ENCODE data around the gene GRAMD1B.
"Not testable (repeated sequence)": the region's sequence is repeated elsewhere in the genome, so short reads cannot be mapped to it uniquely, and the experiment has no call there.

The GRAMD1B gene

DNA sequence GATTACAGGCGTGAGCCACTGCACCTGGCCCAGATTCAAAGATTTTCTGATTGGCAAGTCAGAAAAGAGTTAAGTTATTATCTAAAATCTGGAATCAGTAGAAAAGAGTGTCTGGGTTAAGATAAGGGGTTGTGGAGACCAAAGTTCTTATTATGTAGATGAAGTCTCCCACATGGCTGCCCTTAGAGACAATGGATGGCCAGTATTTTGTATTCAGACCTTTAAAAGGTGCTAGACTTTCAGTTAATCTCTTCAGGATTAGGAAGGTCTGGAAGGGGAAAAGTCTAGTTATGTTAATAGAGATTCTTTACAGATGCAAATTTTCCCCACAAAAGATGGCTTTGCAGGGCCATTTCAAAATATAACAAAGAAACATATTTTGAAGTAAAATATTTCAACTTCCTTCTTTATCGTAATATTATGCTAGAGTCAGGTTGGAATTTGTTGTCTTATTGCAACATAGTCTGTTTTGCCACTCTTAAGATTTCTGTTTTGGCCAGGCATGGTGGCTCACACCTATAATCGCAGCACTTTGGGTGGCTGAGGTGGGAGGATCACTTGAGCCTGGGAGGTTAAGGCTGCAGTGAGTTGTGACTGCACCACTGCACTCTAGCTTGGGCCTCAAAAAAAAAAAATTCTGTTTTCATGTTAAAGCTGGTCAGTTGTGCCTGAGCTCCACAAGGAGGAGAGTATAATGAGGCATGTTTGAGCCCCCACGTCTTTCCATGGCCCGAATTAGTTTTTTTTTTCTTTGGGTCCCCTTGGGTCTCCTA lies 14.0 kb downstream of the GRAMD1B start:
- no peak for DNase-seq (ENCODE audit: low spot score)

DNA sequence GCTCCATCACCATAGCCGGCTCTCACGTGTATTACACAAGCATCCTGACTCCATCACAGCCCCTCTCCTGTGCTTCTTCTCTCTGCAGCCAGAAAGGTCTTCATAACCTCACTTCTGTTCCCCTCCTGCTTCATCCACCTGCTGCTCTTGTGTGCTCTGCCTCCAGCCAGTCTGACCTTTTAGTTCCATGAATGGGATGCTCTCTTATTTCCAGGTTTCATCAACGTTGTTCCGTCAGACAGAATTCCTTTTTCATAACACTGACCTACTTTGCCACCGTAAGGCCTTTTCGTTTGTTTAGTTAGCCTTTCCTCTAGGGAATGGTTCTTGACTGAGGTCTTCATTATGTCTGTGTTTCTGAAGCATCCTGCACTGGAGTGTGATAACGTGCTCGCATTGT lies 18.8 kb downstream of the GRAMD1B start:
- DNase-seq (ENCODE audit: low spot score) = no peak

DNA sequence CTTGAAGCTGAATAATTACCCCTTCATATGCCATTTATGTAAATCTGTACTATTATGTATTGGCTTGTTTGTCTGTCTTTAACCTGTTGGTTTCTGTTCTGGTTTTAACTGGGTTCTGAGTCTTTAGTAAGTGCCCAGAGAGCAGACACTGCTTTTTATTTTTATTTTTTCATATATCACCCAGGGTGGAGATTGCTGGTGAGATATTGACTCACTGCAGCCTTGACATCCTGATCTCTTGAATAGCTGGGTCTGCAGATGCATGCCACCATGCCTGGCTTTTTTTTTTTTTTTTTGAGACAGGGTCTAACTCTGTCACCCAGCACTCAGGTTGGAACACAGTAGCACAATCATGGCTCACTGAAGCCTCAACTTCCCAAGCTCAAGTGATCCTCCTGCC lies 19.4 kb downstream of the GRAMD1B start:
- DNase-seq (ENCODE audit: low spot score) = no peak

DNA sequence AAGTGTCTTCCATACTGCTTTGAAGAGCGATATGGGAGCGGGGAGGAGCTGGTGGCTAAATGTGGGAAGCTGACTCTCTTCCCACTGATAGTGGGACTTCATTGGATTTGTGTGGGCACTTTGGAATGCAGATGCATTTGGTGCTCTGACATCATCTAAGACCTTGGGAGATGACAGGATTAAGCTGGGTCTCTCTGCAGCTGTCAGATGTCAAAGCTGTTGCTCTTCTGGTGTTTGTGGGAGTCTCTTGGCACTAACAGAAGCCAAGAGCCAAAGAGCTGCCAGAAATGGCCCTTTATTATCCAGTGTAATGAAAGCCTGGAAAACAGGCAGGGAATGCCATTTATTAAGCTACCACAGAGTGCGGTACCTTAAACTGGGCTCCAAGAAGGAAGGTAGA lies 20.6 kb downstream of the GRAMD1B start:
- DNase-seq (ENCODE audit: low spot score) = no peak

DNA sequence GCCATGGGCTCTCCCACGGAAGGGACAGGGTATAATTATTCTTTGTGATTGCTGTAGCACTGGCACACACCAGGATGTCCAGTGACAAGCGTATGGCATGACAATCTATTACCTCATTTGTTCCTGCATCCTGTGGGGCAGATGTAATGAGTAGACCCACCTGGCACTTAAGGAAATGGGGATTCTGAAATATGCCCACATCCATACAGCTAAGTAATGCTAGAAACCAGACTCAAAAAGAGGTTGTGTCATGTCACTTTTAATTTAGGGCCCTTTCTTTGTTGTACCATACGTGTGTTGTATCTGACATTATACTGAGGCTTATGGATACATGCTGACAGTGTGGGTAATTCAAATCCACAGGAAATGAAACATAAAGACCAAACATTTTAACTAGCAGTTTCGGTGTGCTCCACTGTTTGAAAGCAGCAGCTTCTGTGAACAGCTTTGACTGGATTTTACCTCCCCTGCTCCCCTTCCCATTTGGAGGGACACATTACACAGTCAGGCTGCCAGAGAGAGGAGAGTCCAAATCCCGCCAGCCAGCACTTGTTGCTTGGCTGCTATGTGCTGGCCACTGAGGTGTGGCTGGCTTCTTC lies 21.2 kb downstream of the GRAMD1B start:
- DNase-seq (ENCODE audit: low spot score) = no peak

DNA sequence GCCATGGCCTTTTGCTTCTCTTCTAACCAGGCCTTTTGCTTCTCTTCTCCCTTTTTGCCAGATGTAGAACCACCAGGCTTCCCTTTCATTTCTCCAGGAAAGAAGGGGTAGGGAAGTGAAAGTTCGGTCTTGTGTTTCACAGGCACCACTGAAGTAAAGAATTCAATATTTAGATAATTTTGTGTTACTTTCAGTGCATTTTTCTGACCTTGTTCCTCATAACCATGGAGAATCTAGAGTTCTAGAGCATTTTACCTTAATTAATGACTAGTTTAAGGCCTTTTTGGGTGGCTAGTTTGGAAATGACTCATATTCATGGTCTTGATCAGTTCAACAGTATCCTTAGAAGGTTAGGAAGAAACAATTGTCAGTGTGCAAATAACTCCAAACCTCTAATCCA lies 22.7 kb downstream of the GRAMD1B start:
- no peak for DNase-seq (ENCODE audit: low spot score)

DNA sequence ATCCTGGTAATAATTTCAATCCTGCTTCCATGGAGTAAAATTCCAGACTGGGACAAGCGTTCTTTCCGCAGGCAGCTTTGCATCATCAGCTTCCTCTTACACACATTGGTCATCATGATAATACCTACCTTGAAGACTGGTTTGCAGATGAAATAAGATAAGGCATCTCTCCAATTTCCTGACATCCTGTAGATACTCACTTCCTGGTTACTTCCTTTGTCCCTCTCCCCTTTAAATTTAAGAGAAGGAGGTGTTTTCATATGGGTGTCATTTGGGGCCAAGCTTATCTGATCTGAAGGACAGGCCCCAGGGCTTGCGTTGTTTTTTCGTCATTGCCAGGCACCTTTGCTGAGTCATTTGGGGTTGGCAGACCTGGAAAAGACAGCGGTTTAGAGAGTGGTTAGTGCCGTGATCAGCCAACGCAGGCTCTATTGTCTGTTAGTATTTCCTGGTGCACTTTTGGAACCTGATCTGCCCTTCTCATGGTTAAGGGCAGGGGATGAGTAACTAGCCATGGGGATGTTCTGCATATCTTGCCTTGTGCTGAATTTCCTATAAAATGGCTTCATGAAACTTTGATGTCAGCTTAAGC lies 24.1 kb downstream of the GRAMD1B start:
- no peak for DNase-seq (ENCODE audit: low spot score)

DNA sequence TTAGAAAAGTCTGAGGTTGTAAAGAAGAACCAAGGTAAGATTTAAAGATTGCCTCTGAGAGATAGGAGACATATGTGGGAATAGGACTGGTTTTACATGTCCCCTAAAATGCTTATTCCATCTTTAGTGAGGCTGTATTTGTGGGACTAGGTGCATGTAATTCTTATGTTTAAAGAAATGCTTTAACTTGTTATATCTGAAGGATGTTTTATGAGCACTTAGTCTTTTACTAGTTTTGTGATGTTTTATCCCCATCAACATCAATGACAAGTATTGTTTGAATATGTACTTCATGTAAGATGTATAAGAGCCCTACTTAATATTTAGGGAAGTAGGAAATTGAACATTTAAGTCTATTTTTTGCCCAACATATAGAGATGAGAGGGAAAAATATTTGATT lies 24.7 kb downstream of the GRAMD1B start:
- DNase-seq (ENCODE audit: low spot score) = no peak

DNA sequence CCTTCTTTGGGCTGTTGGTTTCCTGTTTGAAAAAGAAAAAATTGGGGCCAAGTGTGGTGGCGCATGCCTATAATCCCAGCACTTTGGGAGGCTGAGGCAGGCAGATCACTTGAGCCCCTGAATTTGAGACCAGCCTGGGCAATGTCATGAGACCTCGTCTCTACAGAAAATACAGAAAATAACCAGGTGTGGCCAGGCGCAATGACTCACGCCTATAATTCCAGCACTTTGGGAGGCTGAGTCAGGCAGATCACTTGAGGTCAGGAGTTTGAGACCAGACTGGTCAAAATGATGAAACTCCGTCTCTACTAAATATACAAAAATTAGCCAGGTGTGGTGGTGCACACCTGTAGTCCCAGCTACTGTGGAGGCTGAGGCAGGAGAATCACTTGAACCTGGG lies 26.4 kb downstream of the GRAMD1B start:
- not testable (repeated sequence) for DNase-seq (ENCODE audit: low spot score)

DNA sequence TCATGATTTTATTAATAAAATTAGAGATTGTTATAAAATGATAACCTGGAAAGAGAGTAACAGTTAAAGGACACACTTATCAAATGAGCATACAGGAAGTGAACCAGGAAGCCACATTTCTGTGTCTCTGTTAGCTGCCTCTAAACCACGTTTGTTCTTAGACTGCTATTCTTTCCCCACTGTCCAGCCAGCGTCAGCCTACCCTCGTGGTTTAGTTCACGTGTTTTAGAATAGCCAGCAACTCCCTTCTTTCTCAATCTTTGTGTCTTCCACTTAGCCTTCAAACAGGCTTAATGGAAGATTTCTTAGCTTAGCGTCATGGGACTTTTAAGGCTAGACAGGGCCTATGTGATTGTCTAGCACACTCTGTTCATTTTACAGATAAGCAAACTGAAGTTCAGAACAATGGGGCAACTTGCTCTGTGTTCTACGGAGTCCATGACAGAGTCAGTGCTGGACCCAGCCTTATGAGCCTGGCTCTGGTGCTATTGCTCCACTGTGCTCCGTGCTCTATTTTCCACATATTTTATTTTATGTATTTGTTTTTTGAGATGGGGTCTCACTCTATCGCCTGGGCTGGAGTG lies 27.2 kb downstream of the GRAMD1B start:
- DNase-seq (ENCODE audit: low spot score) = no peak

DNA sequence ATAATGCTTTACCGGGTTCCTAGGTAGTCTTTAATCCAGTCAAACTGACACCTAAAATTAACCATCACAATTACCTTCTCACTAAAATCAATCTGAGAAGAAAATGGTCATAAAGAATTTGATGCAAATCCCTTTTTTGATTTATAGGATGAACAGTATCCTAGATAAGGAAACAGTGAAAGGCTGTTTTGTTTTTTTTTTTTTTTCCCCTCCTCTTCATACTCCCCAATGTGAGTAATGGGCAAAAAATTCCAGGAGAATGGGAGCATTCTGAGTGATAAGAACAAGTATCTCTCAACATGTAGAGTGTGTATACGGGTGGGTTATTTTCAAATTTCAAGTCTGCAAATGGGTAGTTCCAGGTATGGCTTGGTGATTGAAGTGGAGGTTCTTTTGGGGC lies 28.4 kb downstream of the GRAMD1B start:
- DNase-seq (ENCODE audit: low spot score) = no peak

DNA sequence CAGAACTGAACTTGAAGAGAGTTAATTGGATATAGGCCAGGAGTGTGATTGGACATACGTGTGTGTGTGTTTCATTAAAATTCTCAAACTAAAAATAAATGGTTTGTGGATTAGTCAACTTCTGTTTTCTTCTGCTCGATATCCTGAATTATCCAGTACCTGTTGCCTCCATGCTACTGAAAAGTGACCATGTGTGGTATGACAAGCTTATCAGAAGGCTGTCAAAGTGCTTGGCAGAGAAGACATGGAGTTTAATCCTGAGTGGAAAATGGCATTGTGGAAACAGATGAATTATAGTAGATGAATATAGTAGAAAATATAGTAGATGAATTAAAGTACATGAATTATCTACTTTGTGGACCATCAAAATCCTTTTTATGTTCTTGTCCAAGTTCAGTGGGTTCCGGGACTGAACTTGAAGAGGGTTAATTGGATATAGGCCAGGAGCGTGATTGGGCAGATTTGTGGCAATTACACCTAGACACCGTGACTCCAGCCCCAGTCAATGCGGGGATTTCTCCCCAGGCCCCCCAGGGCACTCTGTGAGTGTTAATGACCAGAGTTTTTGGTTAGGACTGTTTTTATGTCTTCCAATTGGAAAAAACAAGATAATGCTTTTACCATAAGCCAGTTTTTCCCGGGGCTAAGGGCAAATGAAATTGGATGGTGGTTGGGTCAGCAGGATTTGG lies 30.1 kb downstream of the GRAMD1B start:
- no peak for DNase-seq (ENCODE audit: low spot score)

DNA sequence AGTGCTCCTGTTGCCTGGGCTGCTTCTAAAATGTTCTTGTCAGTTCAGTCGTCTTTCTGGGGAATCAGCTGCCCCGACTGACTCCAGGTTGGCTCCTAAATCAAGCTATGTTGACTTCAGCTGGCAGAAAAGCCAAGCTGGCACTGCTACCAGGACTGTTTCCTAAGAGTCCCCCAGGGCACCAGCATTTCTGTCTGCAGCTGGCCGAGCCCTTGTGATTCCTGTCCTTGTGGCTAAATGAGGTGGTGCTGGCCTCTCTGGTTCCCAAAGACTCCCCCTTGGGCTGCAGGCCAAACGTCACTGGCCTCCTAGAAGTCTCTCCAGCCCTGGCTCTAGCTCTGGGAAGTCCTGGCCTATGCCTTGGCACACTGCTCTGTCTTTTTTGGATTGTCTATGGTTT lies 31.1 kb downstream of the GRAMD1B start:
- no peak for DNase-seq (ENCODE audit: low spot score)

DNA sequence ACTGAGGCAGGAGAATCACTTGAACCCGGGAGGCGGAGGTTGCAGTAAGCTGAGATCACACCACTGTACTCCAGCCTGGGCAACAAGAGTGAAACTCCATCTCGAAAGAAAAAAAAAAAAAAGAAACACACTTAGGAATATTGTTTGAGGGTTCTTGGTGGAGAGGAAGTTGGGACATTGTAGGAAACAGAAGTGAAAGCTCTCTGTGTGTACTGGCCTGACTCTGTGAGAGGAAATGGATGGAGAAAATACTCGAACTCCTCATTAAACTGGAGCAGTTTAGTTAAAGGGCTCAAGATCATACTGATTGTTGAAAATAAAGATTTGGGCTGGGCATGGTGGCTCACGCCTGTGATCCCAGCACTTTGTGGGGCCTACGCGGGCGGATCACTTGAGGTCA lies 35.6 kb downstream of the GRAMD1B start:
- not testable (repeated sequence) for DNase-seq (ENCODE audit: low spot score)

DNA sequence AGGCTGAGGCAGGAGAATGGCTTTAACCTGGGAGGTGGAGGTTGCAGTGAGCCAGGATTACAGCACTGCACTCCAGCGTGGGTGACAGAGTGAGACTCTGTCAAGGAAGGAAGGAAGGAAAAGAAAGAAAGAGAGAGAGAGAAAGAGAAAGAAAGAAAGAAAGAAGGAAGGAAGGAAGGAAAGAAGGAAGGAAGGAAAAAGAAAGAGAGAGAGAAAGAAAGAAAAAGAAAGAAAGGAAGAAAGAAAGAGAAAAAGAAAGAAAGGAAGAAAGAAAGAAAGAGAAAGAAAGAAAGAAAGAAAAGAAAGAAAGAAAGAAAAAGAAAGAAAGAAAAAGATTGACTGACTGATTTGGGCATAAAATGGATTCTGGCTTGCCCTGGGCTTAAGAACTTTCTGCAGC lies 36.1 kb downstream of the GRAMD1B start:
- not testable (repeated sequence) for DNase-seq (ENCODE audit: low spot score)

DNA sequence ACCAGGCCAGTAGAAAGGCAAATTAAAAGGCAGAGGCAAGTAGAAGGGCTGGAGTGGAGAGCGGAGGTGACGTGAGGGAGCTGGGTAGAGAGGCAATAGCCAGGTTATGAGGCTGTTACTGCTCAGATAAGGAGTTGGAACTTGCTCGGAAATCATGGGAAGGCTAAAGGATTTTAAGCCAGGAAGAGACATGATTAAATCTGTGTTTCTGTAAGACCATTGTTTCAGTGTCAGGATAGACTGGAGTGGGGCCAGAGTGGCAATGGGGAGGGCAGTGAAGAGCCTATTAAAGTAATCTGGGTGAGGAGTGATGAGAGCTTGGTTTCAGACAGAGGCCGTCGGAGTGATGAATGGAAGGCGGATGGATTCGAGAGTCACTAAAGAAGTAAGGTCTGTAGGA lies 39.0 kb downstream of the GRAMD1B start:
- no peak for DNase-seq (ENCODE audit: low spot score)

DNA sequence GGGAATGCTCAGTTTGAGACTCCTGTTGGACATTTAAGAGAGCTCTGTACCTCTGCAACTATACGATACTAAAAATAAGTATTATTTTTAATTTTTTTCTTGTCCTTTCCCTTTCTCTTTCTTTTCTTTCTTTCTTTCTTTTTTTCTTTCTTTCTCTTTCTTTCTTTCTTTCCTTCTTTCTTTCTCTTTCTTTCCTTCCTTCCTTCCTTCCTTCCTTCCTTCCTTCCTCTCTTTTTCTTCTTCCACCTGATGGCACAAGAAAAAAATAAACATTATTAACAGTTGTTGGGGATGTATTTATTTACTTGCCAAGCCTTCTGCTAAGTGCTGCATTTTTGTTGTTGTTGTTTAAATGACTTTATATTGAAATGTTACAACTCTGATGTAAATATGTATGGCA lies 39.5 kb downstream of the GRAMD1B start:
- no peak for DNase-seq (ENCODE audit: low spot score)

DNA sequence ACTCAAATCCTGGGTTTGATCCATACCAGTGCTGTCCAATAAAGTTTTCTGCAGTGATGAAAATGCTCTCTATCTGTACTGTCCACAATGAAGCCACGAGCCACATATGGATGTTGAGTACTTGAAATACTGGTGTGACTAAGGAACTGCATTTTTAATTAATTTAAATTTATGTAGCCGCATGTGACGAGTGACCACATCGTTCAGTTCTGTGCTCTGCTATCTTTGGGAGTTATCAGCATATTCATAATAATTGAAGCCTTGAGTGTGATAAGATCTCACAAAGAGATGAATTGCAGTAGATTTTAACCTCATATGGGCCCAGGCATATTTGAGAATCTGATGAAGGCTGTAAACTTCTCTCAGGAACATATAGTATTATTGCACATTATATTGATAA lies 40.8 kb downstream of the GRAMD1B start:
- DNase-seq (ENCODE audit: low spot score) = no peak

DNA sequence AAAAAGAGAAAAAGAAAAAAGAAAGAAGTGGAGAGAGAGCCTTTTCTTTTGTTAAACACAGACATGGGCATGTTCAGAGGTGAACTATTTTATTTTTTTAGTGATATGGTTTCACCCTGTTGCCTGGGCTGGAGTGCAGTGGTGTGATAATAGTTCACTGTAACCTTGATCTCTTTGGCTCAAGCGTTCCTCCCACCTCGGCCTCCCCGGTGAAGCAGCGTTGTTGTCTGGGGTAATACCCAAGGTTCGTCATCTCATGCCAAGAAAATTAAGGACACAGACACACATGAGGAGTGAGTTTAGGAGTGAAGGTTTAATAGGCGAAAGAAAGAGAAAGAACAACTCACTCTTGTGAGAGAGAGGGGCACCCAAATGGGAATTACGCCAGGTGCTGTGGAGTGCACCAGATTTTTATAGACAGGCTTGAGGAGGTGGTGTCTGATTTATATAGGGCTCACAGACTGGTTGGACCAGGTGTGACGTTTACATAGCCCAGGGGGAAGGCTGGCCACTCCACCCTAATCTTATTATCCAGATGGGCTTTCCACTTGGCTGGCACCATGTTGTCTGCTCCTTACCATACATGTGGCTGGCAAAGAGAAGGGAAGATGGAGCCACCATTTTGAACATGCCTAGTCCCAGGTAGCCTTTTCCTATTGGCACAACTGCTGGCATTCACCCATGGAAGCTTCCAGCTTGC lies 42.3 kb downstream of the GRAMD1B start:
- no peak for DNase-seq (ENCODE audit: low spot score)

DNA sequence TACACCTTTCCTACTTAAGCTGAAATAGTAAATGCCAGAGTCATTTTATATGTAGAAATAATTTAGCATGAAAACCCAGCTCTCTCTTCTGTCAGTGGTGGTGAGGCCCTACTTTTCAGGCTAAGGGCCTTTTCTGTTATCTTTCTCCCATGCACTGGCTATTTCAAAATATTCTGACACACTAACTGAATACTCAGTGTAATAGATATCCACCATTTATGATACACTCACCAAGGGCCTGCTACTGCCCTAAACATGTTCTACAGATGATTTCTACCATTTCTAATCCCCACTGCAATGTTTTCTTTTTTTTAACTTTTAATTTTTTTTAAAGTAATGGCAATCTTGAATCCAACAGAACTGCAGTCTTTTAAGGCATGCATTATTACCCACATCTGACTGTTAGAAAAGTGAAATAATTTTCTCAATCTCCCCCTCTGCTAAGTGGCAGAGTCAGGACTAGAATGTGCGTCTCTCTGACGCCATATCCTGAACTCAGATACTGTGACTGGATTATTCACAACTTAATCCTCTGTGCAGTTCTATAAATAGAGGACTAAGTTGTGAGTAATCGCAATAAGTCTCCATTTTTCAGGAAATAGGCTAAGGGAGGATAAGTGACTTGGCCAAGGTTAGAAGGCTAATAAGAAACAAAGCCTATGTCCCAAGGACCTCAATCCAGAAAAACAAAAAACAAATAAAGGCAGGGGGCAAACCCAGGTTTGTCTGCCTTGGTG lies 44.0 kb downstream of the GRAMD1B start:
- DNase-seq (ENCODE audit: low spot score) = no peak

DNA sequence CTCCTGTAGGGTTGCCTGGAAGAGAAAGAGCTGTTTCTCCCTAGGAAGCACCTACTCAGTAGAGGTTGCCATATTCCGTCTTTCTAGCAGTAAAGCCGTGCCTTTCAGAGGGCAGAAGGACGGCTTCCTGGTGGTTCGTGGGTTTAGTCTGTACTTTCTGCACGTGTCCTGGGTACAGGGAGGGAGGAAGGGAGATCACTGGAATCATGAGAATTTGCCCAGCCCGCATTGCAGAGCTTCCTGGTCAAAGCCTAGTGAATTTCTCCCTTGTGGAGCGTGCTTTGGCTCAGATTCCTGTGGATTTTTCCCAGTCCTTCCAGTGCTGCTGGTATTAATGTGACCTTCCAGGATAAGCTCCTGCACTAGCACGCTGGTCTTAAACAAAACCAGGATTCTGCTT lies 44.9 kb downstream of the GRAMD1B start:
- DNase-seq (ENCODE audit: low spot score) = no peak
